ENCODE results near the gene MRAP.
A peak's percentile ranks its signal among the peaks of the same experiment; 100 is the strongest.

The MRAP gene

DNA sequence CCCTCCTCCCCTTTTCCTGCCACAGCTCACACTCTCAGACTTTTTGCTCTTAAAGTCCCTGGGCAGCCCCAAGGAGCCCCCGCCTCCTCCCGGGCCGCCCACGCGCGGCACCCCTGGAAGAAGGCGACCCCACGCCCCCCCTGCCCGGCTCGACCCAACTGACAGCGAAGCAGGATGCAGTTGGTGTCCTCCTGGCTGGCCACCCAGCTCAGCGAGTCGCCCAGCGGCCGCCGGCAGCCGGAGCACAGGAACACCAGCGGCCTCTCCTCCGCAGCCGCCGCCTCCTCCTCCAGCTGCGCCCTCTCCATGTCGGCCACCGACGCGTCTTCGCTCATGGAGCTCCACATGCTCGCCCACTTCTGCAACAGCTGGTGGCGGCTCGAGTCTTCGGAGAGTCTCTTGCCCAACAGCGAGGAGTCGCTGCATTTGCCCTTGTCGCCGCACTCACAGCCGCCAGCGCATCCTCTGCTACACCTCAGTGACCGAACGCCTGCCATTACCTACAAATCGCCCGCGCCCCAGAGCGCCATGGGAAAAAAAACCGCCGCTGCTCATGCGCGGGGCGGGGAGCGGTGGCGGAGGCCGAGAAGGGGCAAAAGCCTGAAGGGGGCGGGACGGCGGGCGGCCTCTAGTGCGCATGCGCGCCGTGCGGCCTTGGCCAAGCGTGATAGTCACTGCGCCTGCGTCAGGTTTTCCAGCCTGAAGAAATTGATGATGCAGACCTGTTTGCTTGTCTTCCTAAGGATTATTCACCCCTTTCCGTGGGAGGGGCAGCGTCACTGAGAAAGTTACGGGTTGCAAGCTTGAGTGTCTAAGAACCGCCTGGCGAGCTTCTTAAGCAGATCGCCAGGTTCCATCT, 19.9 kb upstream of the MRAP start, which contains the start of gene MIS18A:
TSS of gene MIS18A (minus strand) at position 532 of the 859 bp plus-strand sequence. CDS start at position 497, 35 bp downstream.
- CTCF ChIA-PET = interaction anchor here (0.7 to 0.8 kb wide), 2 partner anchors 298 to 915 kb away, joined by 3 to 4 read pairs; no protein-coding TSS in a partner anchor
- H3K9me3 Mint-ChIP-seq = no peaks in the 10 kb centered on the region
- H3K4me3 Mint-ChIP-seq = peak within 1 kb of the TSS; percentile 99
- peak; percentile 97 for DNase-seq
- H3K36me3 Mint-ChIP-seq = peaks cover 8% of the 10 kb centered on the region
- H3K4me1 Mint-ChIP-seq = peaks cover 29% of the 10 kb centered on the region
- peak within 1 kb of the TSS; percentile 91 for H3K27ac Mint-ChIP-seq
- peaks cover 4% of the 10 kb centered on the region for H3K27me3 Mint-ChIP-seq

- H3K27me3 Mint-ChIP-seq = peaks cover 4% of the 10 kb centered on the region
- peaks cover 7% of the 10 kb centered on the region for H3K36me3 Mint-ChIP-seq
- CTCF ChIA-PET = interaction anchor here (0.7 to 0.8 kb wide), 2 partner anchors 297 to 916 kb away, joined by 3 to 4 read pairs; no protein-coding TSS in a partner anchor
- H3K4me3 Mint-ChIP-seq = peak overlapping the region; percentile 99
- H3K27ac Mint-ChIP-seq = peak overlapping the region; percentile 91
- H3K4me1 Mint-ChIP-seq = peaks cover 29% of the 10 kb centered on the region
- DNase-seq = no peak
- H3K9me3 Mint-ChIP-seq = no peaks in the 10 kb centered on the region
These were observed 19.3 kb upstream of the MRAP start for GRCh38 chr21:32279377-32279680.

DNA sequence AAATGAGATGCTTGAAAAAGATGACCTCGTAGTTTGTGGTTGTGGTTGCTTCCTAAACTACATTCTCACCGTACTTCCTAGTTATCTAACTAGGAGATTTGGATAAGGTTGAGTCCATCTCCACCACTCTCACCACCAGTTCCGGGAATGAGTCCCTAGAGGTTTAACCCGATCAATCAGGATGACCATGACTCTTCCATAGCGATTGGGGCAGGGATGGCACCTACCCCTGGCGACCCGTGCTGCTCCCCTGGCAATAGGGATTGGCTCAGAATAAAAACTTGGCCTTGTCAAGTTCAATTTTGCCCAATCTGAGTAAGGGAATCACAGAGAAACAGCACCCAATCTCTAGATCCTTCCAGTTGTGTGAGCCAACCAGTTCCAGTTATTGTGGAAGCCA, 17.1 kb upstream of the MRAP start:
- H3K27ac Mint-ChIP-seq = no peak overlapping the region
- H3K36me3 Mint-ChIP-seq = peaks cover 3% of the 10 kb centered on the region

GRCh38 chr21:32282992-32283391, 15.7 kb upstream of the MRAP start:
- Mint-ChIP-seq H3K4me1 (peaks cover 19% of the 10 kb centered on the region), H3K36me3 (peaks cover 3% of the 10 kb centered on the region), H3K4me3 (no peak overlapping the region), H3K27ac (peak overlapping the region; percentile 61), H3K9me3 (no peaks in the 10 kb centered on the region), H3K27me3 (peaks cover 4% of the 10 kb centered on the region)
- CTCF ChIA-PET = no interaction called here
- DNase-seq = no peak

More for the DNA sequence above, 17.1 kb upstream of the MRAP start:
- Mint-ChIP-seq H3K4me1 (peaks cover 28% of the 10 kb centered on the region), H3K9me3 (no peaks in the 10 kb centered on the region), H3K27me3 (peaks cover 4% of the 10 kb centered on the region), H3K4me3 (no peak overlapping the region)
- CTCF ChIA-PET = no interaction called here
- no peak for DNase-seq

DNA sequence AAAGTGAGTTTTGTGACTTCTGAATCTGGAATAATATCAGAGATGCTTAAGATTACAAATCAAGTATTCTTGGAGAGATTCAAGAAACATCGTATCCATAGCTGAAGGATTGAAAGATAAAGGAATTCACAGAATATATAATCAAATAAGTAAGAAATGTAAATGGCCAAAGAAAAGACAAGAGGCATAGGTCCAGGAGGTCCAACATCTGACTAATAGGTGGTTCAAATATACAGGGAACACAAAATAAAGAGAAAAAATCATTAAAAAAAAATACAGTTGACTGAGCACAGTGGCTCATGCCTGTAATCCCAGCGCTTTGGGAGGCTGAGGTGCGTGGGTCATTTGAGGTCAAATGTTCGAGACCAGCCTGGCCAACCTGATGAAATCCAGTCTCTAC, 13.2 kb upstream of the MRAP start:
- Mint-ChIP-seq H3K27ac (no peak overlapping the region), H3K36me3 (peaks cover under 1% of the 10 kb centered on the region), H3K4me1 (peaks cover under 1% of the 10 kb centered on the region), H3K4me3 (no peak overlapping the region), H3K9me3 (no peaks in the 10 kb centered on the region), H3K27me3 (no peaks in the 10 kb centered on the region)
- CTCF ChIA-PET = no interaction called here
- no peak for DNase-seq

DNA sequence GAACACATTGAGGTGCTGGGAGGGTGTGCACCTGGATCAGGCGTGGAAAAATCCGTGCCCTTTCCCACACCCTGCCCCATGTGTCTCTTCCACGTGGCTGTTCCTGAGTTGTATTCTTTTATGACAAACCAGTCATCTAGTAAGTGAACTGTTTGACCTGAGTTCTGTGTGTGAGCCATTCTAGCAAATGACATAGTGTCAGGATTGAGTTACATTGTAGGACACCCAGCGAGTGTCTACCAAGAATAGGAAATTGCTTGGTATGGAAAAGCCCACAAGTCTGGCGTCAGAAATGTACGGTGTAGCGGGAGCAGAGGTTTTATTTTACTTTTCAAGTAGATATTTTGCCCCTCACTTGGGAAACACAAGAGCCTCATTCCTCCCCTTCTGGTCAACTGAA, 1.2 kb upstream of the MRAP start:
- Mint-ChIP-seq H3K27me3 (no peaks in the 10 kb centered on the region), H3K36me3 (no peaks in the 10 kb centered on the region), H3K9me3 (no peaks in the 10 kb centered on the region), H3K4me3 (no peak overlapping the region), H3K4me1 (no peaks in the 10 kb centered on the region), H3K27ac (no peak overlapping the region)
- CTCF ChIA-PET = no interaction called here
- no peak for DNase-seq

DNA sequence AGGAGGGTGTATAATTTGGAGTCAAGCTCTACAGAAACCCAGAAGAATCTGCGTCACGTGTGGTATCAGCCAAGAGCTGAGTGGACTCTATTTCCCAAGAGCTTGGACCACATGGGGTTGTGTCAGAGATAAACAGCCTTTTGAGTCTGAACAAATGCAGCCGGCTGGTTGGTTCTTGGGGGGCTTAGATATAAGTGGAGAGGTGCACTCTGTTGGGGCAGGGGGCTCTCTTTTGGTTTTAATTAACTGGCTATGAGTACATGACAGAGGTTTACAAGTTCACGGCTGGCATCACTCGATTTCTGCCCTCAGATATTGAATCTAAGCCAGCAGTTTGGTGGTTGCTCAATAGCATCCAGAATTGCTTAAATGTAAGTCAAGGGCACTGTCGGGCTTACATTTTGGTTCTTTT, 501 bp upstream of the MRAP start:
- Mint-ChIP-seq H3K36me3 (no peaks in the 10 kb centered on the region), H3K9me3 (no peaks in the 10 kb centered on the region), H3K27ac (no peak overlapping the region), H3K4me3 (no peak overlapping the region), H3K27me3 (no peaks in the 10 kb centered on the region), H3K4me1 (no peaks in the 10 kb centered on the region)
- DNase-seq = no peak
- CTCF ChIA-PET = no interaction called here

GRCh38 chr21:32299695-32300094, 1.0 kb downstream of the MRAP start:
- CTCF ChIA-PET = no interaction called here
- Mint-ChIP-seq H3K27me3 (no peaks in the 10 kb centered on the region), H3K9me3 (no peaks in the 10 kb centered on the region), H3K4me1 (no peaks in the 10 kb centered on the region), H3K27ac (no peak overlapping the region), H3K4me3 (no peak overlapping the region), H3K36me3 (no peaks in the 10 kb centered on the region)
- no peak for DNase-seq

- CTCF ChIA-PET = no interaction called here
- Mint-ChIP-seq H3K36me3 (no peaks in the 10 kb centered on the region), H3K27me3 (no peaks in the 10 kb centered on the region), H3K4me3 (no peak overlapping the region), H3K4me1 (no peaks in the 10 kb centered on the region), H3K9me3 (no peaks in the 10 kb centered on the region), H3K27ac (no peak overlapping the region)
- no peak for DNase-seq
These were observed 1.5 kb downstream of the MRAP start for GRCh38 chr21:32300117-32300681.

DNA sequence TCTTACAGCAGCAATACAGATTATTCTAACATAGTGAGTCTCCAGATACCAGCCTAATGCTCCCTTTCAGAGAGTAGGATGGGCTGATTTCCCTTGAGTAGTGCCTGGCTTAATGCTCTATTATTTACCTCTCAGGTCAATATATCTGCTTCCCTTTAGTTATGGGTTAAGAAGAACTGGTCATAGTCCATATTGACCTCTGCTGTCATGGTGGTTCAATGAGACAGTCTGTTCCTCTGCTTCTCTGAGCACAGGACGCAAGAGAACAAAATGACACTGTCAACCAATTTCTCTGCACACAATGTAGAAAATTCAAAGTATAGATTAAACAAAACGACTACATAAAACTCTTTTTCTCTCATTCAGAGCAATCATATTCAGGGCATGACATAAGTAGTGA, 2.9 kb downstream of the MRAP start:
- no peak for DNase-seq
- CTCF ChIA-PET = no interaction called here
- Mint-ChIP-seq H3K4me1 (no peaks in the 10 kb centered on the region), H3K27me3 (no peaks in the 10 kb centered on the region), H3K36me3 (no peaks in the 10 kb centered on the region), H3K27ac (no peak overlapping the region), H3K4me3 (no peak overlapping the region), H3K9me3 (no peaks in the 10 kb centered on the region)

GRCh38 chr21:32302560-32302959, 3.9 kb downstream of the MRAP start:
- H3K27ac Mint-ChIP-seq = no peak overlapping the region
- no peaks in the 10 kb centered on the region for H3K4me1 Mint-ChIP-seq
- CTCF ChIA-PET = no interaction called here
- H3K36me3 Mint-ChIP-seq = no peaks in the 10 kb centered on the region
- no peaks in the 10 kb centered on the region for H3K9me3 Mint-ChIP-seq
- no peaks in the 10 kb centered on the region for H3K27me3 Mint-ChIP-seq
- H3K4me3 Mint-ChIP-seq = no peak overlapping the region
- no peak for DNase-seq

GRCh38 chr21:32303385-32303784, 4.7 kb downstream of the MRAP start:
- Mint-ChIP-seq H3K9me3 (no peaks in the 10 kb centered on the region), H3K4me3 (no peak overlapping the region), H3K27ac (no peak overlapping the region)

GRCh38 chr21:32304998-32305397, 6.3 kb downstream of the MRAP start:
- H3K27me3 Mint-ChIP-seq = no peaks in the 10 kb centered on the region
- H3K36me3 Mint-ChIP-seq = peaks cover 3% of the 10 kb centered on the region
- H3K4me1 Mint-ChIP-seq = no peaks in the 10 kb centered on the region
- H3K9me3 Mint-ChIP-seq = no peaks in the 10 kb centered on the region
- DNase-seq = no peak
- CTCF ChIA-PET = no interaction called here
- H3K27ac Mint-ChIP-seq = no peak overlapping the region
- H3K4me3 Mint-ChIP-seq = no peak overlapping the region

More at GRCh38 chr21:32303385-32303784, 4.7 kb downstream of the MRAP start:
- Mint-ChIP-seq H3K4me1 (no peaks in the 10 kb centered on the region), H3K36me3 (no peaks in the 10 kb centered on the region), H3K27me3 (no peaks in the 10 kb centered on the region)
- no peak for DNase-seq
- CTCF ChIA-PET = no interaction called here

GRCh38 chr21:32306021-32306780, 7.5 kb downstream of the MRAP start:
- CTCF ChIA-PET = no interaction called here
- H3K4me3 Mint-ChIP-seq = no peak overlapping the region

More at GRCh38 chr21:32306021-32306780, 7.5 kb downstream of the MRAP start:
- H3K36me3 Mint-ChIP-seq = peaks cover 3% of the 10 kb centered on the region
- peaks cover 3% of the 10 kb centered on the region for H3K4me1 Mint-ChIP-seq
- no peak for DNase-seq
- no peaks in the 10 kb centered on the region for H3K27me3 Mint-ChIP-seq
- no peak overlapping the region for H3K27ac Mint-ChIP-seq
- H3K9me3 Mint-ChIP-seq = no peaks in the 10 kb centered on the region

Data from activated naive CD4-positive, alpha-beta T cell treated with anti-CD3 and anti-CD28 coated beads, Interleukin-2, amount 10 ng/mL, durations not matched to agents 7 days and 5 days (primary cell).